Hippocampal formation (tissue), 2 donors: Measurements from ENCODE around the gene LRCH1.
A peak's percentile ranks its signal among the peaks of the same experiment; 100 is the strongest.

Experiments used
- DNase-seq, 2 donors: peaks; one replicate each; lab custom pipeline; 2025; lab: John Stamatoyannopoulos, UW

LRCH1 gene

DNA sequence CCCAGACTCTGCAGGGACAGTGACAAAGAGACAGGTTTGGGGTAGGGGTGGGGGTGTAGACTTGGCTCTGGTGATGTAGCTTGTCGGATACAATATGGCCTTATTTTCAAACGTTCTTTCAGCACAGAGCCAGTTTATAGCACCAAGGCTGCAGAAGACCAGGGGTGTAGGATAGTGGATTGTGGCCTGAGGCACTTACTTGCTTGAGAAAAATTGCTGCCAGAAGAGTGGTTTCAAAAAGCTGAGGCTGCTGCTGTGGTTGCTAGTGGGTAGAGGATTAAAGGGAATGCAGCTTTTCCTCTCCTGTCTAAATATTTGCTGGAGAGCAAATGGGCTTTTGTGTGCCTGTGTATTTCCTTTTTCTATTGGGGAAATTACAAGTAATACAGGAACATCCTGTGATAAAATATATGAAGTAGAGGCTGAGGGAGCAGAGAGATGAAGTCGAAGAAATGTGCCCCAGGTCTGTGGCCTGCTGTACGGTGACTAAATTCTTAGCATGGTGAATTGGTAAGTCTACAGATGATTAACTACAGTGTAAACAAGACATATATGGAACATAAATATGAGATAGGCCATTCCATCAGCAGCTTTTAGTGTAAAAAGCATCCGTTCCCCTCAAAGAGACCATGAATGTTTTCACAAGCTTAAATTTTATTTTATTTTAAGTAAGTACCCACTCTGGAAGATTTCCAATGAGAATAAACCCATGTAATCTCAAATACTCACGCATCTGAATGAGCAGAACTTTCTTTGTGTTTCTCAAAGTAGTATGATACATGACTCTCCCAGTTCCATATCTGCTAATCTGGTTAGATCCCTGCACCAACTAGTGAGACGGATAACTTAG is 112.9 kb downstream of the LRCH1 start:
- no peak for DNase-seq

DNA sequence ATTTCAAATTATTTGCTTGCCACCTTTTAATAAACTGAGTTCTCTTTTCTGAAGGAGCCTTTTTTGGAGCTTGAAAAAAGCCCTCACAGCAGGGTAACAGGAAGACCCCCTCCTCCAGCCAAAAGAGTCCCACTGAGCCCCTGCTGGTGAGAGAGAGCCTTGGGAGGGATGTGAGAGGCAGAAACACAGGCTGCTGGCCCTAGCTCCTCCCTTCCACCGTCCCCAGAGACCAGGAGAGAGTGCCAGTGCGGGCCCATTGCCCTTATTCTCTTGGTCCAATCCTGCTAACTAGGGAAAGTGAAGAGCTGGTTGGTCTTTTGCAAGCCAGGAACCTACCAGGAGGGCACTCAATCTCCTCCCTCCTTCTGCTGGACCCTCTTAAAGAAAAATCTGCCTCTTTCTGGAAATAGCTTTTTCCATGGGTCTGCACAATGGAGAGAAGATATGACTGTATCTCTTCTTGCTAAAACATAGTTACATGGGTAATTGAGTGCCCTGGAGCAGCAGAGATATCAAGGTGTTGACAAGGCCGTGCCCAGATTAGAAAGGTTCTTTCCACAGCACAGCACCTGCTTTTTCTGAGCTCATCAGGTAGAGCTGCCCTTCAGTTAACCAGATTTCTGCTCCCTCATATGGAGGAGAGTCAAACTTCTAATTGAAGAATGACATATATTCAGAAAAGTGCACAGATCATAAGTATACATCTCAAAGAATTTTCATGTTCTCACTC is 113.9 kb downstream of the LRCH1 start:
- DNase-seq = no peak

DNA sequence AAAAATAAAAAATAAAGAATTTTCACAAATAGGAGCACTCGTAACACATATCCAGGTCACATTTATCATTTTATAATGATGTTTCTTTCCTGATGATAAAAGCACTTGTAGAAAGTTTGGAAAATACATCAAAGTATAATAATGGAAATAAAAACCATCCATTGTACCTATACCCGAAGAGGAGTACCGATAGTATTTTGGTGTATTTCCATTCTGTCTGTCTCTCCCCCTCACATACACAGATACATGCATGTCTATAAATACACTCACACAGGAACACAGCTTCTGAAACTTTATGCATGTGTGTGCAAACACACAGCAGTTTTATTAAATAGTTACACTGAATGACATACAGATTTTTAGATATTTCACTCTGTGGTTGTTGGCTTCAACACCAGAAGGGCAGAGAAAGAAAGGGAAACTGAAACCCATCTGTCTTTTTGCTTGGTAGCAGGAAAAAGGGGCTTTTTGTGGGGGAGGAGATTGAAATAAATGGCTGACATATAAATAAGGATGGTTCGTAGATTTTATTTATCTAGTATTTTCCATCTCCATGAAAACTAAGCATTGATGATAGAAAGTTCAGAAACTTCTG is 114.8 kb downstream of the LRCH1 start:
- no peak for DNase-seq

DNA sequence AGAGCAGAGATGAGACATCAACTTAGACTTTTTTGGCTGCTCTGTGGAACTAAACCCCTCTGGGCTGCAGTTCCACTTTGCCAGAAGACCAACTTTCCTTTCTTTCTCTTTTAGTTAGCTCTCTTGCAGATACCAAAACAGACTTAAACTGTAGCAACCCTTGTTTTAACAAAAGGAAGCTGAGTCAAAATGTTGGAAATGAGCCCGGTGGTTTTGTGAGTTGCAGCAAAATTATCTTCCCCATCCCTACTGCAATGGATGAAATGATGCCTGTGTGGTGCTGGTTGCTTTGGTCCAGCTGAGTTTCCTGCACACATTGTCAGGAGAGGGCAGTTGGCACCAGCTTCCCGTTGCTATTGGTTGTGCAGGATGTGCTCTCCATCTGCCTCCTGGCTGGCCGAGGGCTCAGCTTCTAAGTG is 115.3 kb downstream of the LRCH1 start:
- peak; percentile 21 to 25 for DNase-seq

DNA sequence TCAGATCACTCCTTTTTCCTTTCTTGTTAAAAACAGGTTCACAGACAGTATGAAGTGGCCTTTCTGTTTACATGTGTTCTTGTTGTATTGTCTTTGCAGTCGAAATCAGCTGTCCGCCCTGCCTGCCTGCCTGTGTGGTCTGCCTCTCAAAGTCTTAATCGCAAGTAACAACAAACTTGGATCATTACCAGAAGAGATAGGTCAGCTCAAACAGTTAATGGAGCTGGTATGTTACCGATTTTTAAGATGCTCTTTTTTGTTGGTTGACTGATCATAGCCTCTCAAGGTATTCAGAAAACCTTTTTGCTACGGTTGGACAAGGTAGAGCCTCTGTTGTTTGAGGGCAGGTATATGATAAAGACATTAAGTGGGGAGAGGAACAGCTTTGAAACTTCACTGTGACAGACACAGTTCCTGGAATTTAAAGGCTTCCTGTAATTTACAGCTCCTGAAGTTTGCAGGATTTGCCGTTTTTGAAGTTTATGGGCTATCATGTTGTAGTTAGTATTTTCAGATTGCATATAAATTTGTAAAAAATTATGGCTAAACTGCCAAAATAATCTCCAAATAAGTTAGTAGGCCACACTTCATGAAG is 116.1 kb downstream of the LRCH1 start:
- no peak for DNase-seq

DNA sequence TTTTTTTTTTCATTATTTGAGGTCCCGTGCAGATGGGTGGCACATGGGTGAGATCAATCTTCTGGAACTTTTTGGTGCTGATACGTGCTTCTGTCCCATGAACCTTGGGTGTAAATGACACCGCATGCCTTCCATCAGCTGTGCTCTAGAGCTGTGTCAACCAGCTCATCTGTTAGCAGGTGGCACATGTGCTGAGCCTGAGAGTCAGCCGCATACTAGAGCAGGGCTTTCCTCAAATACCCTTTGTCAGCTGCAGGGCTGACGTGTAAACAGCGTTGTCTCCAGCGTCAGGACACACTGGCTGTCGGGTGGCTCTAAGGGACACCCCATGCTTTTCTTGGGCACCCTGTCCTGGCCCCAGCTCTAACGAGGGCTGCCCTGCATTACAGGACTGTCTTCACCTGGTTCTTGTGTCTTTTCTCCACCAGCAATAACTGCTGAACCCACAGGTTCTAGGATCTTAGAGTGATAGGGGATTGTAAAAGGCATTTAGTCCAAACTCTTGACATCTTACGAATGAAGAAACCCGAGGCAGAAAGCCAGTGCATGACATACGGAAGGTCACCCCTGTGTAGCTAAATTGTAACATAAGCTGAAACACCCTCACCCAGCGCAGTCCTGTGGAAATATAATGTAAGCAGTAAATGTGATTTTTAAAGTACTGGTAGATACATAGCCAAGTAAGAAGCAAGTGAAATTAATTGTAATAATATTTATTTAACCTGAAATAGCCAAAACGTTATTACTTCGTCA is 119.5 kb downstream of the LRCH1 start:
- DNase-seq = no peak

DNA sequence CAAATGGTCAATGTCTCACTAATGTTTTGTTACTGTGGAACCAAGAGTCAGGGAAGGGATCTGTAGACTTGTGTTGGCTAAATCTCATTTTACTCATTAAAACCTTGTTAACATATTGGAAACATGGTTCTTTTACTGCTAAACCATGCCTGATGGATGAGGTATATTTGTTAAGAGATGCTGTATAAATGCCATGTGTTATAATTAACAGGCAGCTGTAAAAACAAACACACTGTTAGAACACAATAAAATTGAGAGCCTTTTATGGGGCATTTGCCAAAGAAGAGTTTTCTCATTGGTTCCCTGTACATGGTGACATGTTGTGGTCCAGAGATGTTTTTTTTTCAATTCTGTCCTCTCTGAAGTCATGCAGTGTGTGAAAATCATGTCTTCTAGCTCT is 122.0 kb downstream of the LRCH1 start:
- DNase-seq = no peak

DNA sequence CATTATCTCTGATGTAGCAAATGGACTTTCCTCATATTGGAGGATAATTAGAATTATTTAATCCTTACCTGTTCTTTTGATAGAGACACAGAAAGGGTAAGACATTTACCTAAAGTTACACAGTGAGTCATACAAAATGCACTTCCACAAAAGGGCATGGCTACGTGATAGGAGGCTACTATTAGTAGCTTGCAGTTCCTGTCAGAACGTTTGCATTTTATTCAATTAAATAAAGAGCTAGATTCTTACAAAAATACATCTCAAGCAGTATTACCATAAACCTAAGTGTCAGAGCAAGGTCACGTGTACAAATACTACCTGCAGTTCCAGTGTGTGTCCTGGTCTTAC is 123.4 kb downstream of the LRCH1 start:
- DNase-seq = no peak

DNA sequence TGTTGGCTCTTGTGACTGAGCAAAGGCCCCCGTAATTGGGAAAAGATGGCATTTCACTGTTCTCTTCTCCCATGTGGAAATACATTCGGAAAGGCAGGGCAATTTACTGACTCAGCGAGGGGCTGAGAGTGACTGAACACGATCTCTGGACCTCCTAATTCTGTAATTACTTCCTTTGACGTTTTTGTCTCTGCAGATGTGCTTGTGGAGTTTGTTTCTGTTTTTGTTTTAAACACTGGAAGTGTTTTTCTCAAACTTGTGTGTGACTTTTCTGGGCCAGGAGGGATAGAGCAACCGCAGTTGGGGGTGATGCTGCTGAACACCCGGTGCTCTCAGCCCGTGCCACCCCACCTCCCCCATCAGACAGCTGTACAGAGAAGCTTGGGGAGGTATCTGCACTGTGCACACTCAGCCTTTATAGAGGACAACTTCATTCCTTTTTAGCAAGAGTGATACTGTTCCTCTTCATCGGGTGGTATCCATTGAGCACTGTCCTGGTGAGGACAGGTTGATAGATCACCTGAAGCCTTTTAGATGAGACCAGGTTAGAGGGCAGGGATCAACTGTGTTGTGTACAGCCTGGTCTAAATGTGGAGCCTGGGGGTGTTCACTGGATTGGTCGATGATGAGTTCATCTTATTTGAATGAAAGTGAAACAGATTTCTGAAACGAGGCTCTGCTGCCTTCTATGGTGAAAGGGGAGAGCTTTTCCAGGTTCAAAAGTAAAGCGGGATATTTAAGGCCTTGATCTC is 126.6 kb downstream of the LRCH1 start:
- DNase-seq = no peak

DNA sequence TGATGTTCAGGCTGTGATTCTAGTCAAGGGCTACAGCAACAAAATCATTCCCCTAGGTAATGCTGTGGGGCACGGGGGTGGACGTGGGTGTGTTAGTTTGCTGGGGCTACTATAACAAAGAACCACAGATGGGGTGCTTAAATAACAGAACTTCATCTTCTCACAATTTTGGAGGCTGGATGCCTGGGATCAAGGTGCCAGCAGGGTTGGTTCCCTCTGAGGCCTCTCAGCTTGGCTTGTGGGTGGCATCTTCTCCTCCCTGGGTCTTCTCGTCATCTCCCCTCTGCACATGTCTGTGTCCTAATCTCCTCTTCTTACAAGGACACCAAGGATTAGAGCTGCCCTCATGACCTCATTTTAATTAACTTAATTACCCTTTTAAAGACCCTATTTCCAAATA is 129.0 kb downstream of the LRCH1 start:
- no peak for DNase-seq

DNA sequence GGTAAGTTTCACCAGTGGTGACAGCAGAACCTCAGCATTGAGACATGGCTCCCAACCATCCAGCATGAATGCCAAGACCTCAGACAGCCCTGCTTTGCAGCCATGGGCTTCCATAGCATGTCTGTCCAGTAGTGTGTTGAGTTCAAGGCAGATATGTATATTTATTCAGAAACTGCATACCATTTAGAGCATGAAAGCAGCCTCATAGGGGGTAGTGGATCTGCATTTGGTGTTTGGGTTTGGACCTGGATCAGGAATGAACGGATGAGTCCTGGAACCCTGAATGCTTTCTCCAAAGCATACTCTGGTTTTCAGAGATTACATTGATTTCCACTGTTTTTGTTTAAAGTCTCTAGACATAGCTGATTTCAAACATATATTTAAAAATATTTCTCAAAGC is 129.7 kb downstream of the LRCH1 start:
- no peak for DNase-seq

DNA sequence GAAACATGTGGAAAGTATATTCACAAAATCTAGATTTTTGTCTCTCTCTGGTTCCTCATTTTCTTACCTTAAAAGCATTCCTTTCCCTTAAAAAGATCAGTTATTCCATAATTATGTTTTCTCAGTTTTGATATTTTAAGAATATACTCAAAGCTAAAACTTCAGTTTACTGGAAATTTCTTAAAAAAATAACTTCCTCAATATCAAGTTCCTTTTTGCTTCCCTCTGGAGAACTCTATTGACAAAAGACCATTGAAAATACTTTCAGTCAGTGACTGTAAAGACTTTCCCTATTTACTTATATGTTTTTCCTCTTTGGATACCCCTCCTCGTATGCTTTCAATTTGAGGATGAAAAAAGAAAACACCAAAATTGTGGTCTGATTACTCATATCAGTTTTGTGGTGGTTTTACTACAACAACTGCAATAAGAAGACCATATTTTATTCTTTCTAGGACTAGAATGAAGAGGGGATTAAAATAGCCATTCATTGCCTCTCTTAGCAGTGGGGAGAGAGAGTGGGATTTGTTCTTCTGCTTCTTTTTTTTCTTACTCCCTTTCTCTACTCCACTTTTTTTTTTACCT is 130.8 kb downstream of the LRCH1 start:
- no peak for DNase-seq

DNA sequence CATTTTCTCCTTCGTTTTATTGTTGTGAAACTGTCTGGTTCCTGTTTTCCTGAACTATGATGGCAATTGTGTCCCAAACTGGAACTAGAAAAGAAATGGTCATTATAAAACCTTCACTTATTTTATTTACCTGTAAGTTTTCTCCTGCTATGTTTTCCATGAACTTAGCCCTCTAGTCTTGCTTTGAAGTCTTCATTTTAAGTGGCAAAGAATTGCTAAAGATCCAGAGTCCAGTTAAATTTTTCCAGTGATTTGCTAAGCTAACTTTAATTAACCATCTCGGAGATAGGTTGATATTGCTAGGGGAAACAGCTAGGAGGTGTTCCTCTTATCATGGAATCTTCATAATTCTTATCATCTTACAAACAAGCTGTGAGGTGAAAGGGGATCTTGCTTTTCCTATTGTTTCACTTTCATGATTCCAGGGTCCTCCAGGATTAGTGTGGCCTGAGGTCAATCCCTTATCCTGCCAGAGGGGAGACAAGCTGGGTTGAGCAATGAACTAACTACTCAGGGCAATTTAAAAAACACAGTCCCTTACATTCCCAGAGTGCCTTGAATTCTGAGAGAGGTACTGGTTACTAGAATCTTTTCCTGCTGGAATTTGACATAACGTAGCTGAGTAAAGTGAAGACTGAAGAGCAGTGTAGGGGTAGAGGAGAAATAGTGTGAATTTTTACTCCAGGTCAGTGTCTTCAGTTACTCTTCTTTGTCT is 131.5 kb downstream of the LRCH1 start:
- no peak for DNase-seq

DNA sequence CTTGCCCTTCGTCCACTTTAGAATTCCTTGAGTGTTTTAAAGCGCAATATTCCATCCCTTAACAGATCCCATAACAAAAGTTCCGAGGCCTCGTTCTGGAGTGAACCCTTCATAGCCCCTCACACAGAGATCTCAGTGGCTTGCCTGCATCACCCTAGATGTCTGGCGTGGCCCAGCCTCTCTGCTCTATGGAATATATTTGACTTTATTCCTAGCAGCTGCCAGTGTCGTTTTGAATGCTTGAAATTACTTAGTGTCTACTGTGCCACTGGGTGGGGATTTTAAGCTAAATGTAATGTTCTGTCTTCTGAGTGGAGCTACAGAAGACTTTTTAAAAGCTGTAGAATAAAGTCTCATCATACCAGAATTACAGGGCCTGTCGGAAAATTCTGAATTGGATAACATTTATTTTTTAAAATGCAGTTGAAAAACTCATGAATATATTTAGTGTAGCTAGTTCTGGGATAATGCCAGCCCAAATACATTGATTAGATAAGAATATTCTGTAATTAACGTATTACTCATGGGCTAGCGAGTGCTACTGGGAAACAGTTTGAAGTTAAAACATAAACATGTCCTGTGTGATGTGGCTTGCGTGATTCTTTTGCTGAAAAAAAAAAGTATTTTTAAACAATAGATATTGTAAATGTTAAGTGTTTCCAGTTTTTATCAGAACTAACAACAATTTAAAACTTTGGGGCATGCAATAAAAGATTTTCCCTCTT is 132.2 kb downstream of the LRCH1 start:
- no peak for DNase-seq

DNA sequence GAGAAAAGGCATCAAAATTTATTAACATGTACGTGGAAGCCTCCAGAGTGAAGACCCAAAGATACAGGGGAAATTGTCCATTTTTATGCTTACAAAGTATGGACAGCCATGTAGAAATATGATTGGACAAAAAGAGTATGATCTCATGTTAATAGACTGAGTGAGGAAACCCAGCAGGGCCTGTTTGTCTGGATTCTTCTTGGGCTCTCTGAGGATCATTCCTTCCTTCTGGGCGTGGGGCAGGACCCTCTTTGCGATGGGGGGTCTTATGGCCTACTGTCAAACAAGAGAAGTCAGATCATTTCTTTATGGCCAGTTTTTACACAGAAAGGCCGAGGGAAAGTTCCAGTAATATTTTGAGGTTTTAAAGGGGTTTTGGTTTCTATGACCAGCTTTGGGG is 133.2 kb downstream of the LRCH1 start:
- no peak for DNase-seq

DNA sequence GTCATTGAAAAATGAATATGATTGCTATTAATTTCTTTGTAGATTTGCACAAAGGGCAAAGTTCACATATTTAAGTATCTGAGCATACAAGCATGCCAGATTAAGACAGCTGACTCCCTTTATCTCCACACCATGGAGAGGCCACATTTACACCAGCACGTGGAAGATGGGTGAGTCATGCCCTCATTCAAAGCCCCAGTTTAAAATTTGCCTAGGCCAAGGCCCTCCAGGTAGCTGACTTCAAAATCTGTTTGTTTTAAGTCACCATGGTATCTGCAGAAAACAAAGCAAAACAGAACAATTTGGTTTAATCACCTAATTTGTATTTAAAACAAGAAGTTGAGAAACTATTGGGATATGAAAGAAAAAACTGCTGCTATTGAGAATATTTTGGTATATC is 134.8 kb downstream of the LRCH1 start:
- no peak for DNase-seq

DNA sequence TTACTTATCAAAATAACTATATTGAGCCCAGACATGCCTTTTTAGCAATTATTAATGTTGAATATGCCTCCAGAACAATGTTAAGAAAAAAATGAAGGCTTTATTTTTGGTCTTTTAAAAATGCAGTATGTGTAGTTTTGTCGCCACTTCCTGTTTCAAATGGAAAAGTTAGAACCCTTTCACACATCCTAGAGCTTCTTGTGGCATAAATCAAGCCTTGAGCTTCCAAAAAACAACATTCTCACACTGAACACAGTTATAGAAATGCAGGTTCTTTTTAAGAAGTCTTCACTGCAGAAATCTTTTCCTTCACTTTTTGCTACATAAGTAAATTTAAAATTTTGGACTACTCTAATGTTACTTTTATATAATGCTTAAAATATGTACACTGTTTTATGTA is 135.3 kb downstream of the LRCH1 start:
- no peak for DNase-seq

DNA sequence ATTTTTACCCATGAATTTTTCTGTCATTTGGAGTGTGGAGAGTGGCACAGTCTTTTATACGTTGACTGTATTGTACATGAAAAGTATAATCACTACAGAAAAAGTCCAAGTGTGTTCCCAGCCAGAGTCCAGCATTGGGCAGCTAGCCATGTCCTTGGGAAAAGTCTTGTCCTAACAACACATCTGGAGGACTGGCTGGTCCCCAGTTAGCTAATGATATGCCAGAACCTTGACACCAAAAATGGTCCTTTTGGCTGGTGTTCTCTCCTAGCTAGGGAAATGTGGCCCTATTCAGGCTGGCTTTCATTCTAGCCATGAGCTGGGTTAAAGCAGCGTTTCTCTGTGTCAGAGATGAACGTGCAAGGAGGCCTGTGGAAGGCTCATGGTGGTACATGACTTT is 145.0 kb downstream of the LRCH1 start:
- no peak for DNase-seq

DNA sequence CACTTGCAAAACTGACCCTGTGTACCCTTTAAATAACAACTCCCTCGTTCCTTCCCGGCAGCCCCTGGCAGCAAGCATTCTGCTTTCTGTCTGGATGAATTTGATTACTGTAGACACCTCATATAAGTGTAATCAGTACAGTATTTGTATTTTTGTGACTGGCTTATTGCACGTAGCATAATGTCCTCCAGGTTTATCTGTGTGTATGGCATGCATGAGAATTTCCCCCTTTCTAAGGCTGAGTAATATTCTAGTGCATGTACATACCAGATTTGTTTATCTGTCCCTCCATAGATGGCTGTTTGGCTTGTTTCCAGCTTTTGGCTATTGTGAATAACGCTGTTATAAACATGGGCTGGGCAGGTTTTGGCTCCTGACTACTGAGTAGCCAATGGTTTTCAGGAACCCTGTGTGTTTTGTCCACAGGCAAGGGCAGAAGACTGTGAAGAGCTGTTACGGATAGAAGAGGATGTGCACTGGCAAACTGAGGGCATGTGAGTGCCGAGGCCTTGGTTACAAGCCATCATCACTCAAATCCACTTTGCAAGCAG is 146.0 kb downstream of the LRCH1 start:
- DNase-seq = no peak
